ENCODE measurements around the gene FEV.

FEV gene

DNA sequence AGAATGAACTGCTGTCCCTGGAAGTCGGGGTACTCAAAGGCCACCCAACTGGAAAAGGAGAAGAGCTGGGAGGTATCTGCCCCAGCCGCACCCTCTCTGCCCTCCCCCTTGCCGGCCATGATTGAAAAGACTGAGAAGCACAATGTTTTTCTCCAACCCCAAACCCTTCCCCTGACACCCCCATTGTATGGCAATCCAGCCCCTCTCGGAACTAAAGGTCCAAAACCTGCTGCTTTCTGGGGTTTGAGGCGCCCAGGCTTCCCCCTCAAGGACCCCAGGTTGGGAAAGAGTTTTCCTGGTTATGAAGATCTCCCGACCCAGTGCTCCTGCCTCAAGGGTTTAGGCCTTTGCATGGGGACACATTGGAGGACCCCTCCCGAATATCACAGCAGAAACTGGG, 7.2 kb upstream of the FEV start:
- DNase-seq, result no peak

DNA sequence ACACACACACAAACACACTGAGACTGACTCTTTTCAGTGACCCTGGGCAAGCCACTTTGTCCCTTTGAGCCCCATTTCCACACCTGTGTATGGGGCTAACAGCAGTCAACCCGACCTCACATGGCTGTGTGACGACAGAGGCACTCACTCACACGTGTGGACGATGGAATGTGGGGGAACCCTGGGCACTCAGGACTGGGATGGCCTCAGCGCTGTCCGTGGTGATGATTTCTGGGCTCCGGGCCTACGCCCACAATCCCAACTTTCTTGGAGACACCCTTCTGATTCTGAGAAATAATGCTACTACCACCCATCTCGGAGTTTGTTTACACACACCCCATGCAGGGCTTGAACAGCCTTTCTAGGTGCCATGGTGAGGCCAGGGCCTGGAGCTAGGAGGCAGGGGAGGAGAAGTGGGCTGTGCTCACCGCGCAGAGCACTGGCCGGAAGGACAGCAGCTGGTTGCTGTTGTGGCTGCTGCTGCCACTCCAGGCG, 6.7 kb upstream of the FEV start:
- DNase-seq, result no peak

DNA sequence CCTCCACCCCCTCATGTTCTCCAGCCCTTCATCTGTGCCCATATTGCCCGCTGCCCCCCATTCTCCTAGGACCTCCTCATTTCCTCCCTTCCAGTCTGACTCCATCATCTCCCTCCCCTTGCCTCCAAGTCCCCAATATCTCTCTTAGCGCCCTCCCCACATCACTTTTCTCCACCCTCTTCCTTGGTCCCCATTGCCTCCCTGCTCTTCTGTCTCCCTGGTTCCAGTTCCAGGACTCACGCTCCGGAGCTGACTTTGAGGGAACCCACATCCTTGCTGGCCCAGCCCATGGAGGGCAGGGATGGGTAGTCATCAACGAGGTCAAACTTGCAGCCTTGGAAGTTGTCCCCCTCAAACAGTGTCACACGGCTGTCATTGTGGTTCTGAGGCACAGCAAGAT, 5.6 kb upstream of the FEV start:
- DNase-seq, result no peak

DNA sequence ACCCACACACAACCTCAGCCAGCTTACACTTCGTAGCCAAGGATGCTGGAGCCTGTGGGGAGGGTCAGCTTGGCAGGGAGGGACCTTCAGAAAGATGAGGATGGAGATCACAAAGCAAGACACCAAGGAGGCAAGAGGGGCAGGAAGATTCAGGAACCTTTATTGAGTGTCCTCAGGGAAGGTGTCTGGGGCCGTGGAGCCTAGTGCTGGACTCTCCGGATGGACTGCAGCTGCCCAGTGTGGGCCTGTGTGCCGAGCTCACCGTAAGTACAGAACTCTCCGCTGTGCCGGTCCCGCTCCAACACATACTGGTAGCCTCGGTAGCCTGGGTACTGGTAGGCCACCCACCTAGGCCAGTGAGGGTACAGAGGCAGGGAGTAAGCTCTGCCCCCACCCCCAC, 5.1 kb upstream of the FEV start:
- DNase-seq, result no peak

DNA sequence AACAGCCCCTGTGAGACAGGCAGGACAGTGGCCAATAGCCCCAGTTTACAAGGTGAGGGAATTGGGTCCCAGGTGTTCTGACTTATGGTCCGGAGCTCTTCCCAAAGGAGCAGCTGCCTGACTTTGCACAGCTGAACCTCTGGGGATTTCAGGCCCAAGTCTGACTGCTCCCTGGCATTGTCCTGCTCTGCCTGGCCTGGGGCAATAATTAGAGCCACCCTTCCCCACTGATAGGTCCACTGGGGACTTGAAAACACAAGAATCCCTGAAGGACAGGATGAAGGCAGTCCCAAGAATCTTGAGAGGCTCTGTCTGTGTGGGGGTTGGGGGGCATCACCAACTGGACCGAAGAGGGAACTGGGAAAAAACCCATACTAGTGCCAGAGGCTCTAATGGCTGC, 3.7 kb upstream of the FEV start:
- DNase-seq, result no peak

DNA sequence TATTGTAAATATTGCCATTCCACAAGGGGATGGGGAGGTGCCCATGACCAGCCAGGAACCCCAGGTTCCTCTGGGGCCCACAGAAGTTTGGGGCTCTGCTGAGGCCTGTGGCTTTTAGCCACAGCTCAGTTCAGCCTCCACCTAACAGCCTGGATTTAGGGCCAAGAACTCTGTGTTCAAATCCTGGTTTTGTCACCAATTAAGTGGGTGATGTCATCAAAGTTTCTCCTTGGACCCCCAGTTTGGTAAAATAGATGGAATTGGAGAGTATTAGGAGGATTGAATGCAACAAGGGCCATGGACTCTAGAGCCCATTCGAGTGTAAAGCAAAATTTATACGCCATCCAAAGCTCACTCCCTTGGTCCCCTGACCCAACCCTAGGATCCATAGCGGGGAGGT, 3.2 kb upstream of the FEV start:
- DNase-seq, result no peak

DNA sequence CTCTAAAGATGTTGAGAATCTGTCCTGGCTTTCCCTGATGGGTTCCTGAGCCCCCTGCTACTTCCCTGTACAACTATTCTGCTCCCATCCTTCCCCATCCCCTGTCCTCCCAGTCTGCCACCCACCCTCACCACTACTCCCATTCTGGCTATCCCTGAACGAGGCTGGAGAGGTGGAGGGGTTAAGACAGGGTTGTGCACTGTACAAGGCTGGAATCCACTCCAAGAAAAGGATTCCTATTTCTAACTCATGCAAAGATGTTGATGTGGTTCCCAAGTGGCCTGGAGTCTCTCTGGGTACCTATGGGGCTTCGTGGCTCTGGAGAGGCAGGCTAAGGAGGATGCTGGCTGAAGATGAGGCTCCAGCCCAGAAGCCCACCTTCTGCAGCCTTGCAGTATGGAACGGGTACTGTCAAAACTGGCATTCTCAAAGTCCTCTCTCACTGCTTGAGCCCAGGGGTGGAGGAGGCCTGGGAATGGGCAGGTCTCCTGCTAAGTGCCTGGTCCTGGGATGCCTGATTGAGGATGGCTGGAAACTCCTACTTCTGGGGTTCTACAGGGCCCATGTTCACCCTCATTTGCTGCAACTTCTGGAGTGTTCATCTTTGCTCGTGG, 1.3 kb upstream of the FEV start:
- DNase-seq, result no peak

DNA sequence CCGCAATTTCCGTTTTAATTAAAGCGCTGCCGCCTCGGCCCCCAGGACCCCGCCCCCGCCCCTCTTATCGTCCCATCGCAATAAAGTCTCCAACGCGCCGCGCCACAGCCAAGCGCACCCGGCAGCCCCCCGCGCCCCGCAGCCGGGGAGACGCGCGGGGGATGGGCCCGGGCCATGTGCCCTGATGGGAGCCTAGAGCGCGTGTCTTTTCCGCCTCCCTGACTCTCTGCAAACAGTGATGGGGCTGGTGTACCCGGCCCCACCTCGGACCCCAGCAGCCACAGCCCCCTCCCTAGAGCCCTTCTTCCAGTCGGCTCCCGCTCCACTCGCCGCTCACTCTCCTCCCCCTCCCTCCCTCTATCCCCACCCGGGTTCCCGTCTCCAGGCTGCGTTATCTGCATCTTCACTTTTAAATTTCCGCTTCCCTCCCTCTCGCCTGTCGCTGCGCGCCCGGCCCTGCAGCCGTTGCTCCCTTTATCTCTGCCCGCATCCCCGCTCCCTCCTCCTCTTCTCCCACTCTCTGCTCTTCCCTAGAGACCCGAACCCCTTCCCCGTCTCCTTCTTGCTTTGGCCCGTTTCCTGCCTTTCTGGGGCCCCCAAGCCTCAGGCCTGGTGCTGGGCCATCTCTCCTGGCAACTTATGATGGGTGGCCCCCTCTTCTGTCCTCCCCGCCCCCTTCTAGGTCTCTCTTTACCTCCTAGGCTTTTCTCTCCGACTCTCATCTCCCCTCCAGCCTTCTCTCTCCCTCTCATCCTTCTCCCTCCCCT, 524 bp upstream of the FEV start:
- no peak for DNase-seq

DNA sequence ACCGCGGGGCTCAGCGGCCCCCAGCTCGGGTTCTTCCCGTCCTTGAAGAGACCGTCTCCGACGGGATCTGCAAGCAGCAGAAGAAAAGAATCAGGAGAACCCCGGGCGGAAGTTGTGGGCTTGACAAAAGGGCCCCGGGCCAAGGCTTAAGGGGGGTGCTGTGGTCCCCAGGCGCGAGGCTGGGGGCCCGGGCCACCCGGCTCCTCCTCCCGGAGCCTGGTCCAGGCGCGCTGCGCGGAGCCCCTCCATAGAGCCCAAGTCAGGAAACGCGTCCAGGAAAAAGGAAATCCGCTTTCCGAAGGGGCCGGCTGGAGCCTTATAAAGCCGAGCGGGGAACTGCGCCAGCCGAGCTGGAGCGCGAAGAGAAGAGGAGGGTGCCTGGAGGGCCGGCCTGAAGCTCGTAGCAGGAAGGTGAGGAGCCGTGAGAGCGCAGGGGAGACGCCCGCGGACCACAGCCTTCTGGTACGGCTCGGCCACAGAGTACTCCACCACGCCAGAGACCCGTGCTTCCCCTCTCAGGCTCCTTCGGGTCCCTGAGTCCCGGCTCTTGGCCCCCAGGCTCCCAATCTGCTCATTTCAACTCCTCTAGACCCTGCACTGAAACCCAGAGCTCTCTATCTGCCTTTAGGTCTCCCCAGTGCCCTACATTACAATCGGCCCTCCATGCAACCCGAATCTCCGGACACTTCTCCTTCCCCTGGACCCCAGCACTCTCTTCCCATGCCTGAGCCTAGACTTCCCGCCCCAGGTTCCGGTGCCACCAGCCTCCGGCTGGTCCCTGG, 554 bp downstream of the FEV start:
- DNase-seq, result peak; percentile 11

DNA sequence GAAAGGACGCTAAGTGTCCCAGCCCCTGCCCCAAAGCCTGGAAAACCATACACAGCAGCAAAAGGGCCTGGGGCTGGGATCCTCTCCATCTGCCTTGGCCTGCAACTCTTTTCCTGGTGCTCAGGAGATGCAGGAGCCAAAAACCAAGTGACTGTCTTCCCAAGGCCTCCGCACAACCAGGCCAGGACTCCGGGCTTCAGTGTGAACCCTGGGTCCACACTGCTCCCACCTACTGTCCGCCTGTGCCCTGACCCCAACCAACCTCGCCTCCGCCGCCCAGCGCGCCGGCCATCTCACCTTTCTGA, 1.1 kb downstream of the FEV start:
- no peak for DNase-seq

DNA sequence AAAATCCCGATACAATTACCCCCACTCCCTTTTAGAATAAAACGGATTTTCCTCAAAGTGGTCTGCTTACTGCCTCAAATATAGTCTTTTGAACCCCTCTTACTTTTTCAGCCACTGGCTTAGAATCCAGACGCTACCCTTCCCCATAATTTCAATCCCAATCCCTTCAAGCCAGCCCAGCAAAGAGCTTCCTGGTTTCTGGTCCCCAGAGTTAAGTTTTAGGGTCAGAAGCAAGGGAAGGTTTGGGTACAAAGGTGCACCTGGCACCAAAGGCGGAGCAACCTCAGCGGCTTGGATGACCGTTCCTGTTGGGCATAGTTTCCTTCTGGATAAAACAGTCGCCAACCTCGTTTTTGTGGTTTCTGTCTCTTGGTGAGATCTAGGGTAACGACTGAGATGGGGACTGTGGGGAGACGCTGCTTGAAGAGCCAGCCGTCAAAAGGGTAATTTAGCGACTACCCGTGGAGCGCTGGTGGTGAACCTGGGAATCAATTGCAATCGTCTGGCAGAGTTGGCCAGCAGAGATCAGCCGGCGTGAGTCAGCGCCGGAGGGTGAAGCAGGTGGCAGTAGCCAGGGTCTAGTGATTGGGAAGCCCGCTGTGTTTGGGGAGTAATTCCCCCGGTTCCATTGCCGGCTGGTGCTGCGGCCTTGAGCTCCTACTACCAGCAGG, 1.6 kb downstream of the FEV start:
- peak; percentile 9 for DNase-seq

DNA sequence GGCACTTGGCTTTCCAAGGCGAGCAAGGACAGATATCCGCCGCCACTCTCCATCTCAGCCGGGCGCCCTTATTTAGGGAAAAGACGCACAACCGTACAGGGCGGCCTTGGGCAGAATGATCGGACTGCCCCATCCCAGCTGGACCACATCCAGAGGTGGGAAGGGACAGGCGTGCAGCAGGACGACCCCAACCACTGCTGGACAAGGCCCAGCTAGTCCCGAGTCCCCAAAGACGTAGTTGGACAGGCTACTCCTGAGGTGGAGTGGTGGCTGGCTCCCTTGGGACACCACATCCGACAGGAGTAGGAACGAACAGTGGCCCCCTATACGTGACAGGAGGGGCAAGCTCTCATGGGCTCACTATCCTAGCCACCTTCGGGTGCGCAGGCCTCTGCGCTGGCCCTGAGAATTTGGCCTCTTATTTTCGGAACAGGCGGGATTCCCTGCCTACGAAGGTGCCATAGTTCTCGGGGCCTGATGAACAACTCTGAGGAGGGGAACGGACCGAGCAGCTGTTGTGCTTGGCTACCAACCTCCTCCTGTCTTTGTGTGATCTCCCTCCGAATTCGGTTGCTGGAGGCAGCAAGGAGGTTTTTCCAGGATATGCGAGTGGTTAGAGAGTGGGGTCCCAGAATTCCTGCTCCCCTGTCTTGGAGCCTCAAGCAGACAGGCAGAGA, 2.3 kb downstream of the FEV start:
- peak; percentile 12 for DNase-seq

DNA sequence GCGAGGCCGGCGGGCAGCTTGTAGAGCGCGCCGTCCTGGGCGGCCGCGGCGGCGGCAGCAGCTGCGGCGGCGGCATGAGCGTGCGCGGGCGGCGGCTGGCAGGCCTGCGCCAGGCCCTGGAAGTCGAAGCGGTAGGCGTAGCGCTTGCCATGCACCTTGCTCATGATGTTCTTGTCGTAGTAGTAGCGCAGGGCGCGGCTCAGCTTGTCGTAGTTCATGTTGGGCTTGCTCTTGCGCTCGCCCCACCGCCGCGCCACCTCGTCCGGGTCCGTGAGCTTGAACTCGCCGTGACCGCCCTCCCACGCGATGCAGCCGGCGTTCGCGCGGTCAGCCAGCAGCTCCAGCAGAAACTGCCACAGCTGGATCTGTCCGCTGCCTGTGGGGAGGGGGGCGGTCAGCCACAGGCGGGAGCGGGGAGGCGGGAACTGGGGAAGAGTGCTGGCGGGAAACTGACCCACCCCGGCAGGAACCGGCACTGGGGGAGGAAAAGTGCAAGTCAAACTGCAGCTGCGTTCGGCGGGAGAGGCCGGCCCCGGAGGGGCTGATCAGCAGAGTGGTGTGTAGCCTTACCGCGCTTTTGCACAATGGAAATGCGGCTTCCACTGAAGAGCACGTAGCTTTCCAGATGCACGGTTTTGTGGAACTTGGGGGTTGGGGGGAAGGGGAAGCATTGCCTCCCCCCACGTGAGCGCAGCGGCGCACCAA, 3.0 kb downstream of the FEV start:
- peak; percentile 58 for DNase-seq

DNA sequence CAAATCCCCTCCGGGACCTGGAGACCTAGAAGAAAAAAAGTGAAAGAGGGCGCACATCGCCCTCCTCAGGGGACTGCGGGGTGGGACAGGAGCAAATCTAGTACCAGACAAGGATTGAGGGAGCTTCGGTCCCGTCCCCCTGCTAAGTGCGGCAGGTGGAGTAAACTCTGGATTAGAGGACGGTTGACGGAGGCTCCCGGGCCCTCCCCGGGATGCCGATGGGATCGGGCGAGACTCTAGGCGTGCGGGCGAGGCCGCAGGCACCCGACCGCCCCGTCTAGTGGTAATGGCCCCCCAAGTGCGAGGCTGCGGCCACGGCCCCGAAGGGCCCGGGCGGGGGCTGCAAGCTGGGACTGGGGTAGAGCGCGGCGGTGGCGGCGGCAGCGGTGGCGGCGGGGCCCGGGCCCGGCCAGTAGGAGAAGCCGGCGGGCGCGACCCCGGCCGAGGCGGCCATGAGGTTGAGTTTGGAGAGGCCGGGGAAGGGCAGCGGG, 3.5 kb downstream of the FEV start:
- peak; percentile 49 for DNase-seq

DNA sequence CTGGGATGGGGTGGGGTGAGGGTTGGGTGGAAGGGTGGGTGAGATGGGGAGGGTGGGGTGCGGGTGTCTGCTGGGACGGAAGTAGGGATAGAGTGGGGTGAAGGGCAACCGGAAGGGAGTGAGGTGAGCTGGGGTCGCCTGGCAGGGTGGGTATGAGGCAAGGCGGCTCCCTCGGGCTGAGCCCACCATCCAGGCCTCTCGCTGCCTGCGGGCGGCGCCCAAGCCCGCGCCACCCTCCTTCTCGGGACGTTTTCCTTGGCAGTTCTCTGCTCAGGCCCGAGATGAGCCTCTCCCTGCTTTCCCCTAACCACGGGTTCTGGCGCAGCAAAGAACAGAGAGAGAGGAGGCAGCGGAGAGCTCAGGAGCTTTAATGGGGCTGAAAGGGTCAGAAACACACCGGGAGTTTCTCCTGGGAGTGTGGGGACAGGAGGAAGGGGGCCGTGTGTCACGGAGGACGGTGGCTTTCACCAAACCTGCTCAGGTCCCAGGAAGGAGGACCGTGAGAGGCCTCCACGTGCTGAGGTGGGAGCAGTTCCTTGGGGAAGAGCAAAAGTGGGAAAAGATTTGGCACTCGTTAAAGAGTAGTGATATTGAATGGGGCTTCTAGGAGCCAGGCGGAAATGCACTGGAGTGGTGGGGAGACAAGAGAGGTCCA, 4.1 kb downstream of the FEV start:
- peak; percentile 57 for DNase-seq

DNA sequence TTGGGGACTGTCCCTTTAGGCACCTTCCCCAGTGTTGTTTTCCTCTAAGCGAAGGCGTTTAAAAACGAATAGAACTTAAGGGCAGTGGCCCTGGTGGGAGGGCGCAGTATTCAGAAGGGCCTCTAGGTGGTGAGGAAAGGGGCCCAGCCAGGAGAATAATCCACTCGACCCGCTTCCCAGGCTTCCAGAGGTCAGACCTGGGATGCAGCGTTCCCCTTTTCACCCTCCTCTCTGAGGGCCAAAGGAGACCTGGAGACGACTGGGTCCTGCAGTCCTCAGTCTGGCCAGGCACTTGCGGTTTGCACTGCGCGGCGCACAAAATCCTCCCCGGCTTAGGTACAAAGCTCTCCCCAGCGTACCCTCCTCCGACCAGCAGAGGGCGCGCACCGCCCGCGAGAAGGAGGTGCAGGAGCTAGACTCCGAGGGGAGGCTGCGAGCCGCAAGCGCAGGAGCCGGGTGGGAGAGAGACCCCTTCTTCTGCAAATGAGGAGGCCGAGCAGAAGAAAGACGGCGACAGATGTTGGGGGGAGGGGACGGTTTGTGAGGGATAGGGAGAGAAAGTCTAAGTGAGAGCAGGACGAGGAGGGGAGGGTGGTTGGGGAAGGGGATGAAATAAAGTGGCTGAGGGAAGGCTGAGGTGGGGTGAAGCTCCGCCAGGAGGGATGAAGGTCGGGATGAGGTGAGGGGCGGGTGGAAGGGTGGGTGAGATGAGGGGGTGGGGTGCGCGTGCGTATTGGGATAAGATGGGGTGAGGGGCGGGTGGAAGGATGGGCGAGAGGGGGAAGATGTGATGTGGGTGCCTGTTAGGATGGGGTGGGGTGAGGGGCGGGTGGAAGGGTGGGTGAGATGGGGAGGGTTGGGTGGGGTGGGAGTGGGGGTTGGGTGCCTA, 4.9 kb downstream of the FEV start:
- peak; percentile 83 for DNase-seq

DNA sequence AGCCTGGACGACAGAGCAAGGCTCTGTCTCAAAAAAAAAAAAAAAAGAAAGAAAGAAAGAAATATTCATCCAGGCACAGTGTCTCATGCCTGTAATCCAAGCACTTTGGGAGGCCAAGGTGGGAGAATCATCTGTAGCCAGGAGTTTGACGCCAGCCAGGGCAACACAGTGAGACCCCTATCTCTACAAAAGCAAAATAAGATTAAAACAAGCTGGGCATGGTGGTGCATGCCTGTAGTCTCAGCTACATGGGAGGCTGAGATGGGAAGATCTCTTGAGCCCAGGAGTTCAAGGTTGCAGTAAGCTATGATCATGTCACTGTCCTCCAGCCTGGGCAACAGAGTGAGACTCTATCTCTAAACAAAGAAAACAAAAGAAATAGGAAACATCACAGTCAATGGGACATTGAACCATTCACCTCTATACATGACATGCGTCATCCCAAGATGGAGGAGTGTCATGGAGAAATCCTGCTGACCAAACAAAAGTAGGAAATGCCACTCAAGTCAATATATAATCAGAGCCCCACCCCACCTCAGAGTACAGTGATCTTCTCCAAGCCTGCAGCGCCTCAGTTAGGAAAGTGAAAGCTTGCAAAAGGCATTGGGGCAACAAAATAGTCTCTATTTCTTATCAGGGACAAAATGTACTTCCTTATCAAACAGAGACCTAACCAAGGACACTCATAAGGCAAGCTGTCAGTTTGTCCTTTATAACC, 9.8 kb downstream of the FEV start:
- DNase-seq, result no peak

DNA sequence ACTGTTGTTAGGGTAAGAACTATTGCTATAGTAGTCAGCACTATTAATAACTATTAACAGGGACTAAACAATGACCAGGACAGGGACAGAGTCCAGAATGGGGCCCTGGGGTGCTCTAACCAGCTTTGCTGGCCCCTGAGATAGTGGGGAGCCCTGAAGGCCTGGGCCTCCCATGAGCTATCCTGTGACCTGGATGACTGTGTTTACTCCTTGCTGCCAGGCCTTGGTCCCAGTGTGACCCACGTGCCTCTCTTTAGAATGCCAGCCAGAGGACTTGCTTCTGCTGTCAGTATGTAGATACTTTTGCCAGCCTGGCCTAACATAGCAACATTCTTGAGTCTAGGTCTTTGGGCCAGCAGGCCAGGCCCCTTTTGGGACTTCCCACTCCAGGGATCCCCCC, 14.1 kb downstream of the FEV start:
- DNase-seq, result no peak

DNA sequence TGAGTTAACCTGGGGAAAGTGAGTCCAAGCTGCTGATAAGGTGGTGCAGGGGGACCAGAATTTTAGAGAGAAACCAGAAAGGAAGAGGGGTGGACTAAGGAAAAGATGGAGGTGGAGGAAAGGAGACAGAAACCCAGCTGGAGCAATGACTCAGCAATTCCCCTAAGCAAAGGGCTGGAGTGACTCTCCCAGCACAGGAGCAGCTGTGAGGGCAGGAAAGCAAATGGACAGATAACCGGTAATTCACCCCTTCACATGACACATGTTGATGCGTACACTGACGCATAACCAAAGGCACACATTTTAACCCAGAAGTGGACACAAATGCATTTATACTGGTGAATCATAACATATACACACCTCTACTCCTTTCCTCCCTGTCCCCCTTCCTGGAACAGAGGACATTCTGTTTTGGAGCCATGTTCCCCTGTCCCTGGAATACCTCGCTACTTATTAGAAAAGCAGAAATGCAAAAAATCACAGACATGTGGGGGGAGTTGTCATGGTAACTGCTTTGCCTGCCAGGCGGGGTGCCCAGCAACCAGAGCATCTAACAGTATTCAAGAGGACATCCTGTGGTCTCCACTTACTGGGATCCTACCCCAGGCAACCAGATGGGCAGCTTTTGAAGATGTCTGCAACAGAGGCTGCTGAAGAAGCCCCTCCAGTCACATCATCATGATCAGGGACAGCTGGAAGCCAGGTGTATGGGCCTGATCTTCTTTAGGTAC, 20.8 kb downstream of the FEV start:
- DNase-seq, result peak; percentile 26

Data from DMS79 (cell line).